ENCODE data around the gene MYLK2.

- TF ChIP-seq, protein P1, sequence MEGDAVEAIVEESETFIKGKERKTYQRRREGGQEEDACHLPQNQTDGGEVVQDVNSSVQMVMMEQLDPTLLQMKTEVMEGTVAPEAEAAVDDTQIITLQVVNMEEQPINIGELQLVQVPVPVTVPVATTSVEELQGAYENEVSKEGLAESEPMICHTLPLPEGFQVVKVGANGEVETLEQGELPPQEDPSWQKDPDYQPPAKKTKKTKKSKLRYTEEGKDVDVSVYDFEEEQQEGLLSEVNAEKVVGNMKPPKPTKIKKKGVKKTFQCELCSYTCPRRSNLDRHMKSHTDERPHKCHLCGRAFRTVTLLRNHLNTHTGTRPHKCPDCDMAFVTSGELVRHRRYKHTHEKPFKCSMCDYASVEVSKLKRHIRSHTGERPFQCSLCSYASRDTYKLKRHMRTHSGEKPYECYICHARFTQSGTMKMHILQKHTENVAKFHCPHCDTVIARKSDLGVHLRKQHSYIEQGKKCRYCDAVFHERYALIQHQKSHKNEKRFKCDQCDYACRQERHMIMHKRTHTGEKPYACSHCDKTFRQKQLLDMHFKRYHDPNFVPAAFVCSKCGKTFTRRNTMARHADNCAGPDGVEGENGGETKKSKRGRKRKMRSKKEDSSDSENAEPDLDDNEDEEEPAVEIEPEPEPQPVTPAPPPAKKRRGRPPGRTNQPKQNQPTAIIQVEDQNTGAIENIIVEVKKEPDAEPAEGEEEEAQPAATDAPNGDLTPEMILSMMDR (IDR thresholded peaks at IDR 0.05 in 2 of 3, conservative IDR thresholded peaks at IDR 0.05 in 1 of 3; ENCODE audit: control insufficient read depth in 2 of 3, extremely low read depth in 1 of 3, insufficient read depth in 1 of 3, low read depth in 3 of 3, low read length in 3 of 3) = no peak
- TF ChIP-seq POLR2AphosphoS5 (IDR thresholded peaks at IDR 0.05; ENCODE audit: low read length) (no peak), JUNB (IDR thresholded peaks at IDR 0.05) (no peak), RAD21 (IDR thresholded peaks at IDR 0.05; ENCODE audit: insufficient read depth, low read depth, low read length) (no peak), EZH2 (IDR thresholded peaks at IDR 0.05; ENCODE audit: borderline replicate concordance, control insufficient read depth, low read depth, low read length) (no peak), POLR2A (IDR thresholded peaks at IDR 0.05; ENCODE audit: low read depth, low read length) (no peak), ZNF207 (IDR thresholded peaks at IDR 0.05; ENCODE audit: borderline replicate concordance) (no peak), TBL1XR1 (IDR thresholded peaks at IDR 0.05; ENCODE audit: low read depth, low read length) (no peak), SMARCA5 (IDR thresholded peaks at IDR 0.05) (no peak), NRF1 (conservative IDR thresholded peaks at IDR 0.05; ENCODE audit: low read depth, low read length) (no peak), REST (IDR thresholded peaks at IDR 0.05; ENCODE audit: low read depth, low read length) (no peak)
- TF ChIP-seq, protein P2, sequence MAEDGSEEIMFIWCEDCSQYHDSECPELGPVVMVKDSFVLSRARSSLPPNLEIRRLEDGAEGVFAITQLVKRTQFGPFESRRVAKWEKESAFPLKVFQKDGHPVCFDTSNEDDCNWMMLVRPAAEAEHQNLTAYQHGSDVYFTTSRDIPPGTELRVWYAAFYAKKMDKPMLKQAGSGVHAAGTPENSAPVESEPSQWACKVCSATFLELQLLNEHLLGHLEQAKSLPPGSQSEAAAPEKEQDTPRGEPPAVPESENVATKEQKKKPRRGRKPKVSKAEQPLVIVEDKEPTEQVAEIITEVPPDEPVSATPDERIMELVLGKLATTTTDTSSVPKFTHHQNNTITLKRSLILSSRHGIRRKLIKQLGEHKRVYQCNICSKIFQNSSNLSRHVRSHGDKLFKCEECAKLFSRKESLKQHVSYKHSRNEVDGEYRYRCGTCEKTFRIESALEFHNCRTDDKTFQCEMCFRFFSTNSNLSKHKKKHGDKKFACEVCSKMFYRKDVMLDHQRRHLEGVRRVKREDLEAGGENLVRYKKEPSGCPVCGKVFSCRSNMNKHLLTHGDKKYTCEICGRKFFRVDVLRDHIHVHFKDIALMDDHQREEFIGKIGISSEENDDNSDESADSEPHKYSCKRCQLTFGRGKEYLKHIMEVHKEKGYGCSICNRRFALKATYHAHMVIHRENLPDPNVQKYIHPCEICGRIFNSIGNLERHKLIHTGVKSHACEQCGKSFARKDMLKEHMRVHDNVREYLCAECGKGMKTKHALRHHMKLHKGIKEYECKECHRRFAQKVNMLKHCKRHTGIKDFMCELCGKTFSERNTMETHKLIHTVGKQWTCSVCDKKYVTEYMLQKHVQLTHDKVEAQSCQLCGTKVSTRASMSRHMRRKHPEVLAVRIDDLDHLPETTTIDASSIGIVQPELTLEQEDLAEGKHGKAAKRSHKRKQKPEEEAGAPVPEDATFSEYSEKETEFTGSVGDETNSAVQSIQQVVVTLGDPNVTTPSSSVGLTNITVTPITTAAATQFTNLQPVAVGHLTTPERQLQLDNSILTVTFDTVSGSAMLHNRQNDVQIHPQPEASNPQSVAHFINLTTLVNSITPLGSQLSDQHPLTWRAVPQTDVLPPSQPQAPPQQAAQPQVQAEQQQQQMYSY (CRISPR knock-in tag; IDR thresholded peaks at IDR 0.05) = no peak
Measured at GRCh38 chr20:31862506-31862905, 43.4 kb downstream of the MYLK2 start.

Measured in GM12878 (cell line).